Ascending aorta (tissue), 2 donors: Measurements from ENCODE around the gene AGBL1. TPM values are rescaled to one million over a fixed set of nuclear protein-coding genes. Genes with fewer than 3 reads are reported as not detected.

ENCODE experiments used
- DNase-seq, 2 donors: peaks; one replicate each; pipeline ENCODE4 v3.0.0-alpha.2; 2019; ENCODE audit warnings: low spot score in 2 of 2
- H3K27ac ChIP-seq, 2 donors: fragments of 200-600 bp; sonication (generic); one replicate each; pipeline ENCODE4 v1.5.1; 2016 to 2017; ENCODE audit warnings: mild to moderate bottlenecking in 1 of 2
- H3K27me3 ChIP-seq: fragments of 200-600 bp; sonication (generic); one replicate; pipeline ENCODE4 v1.5.1; 2017
- H3K36me3 ChIP-seq, 2 donors: fragments of 200-600 bp; sonication (generic); one replicate each; pipeline ENCODE4 v1.5.1; 2016
- H3K4me1 ChIP-seq, 2 donors: fragments of 200-600 bp; sonication (generic); one replicate each; pipeline ENCODE4 v1.5.1; 2016 to 2017; ENCODE audit warnings: mild to moderate bottlenecking in 1 of 2
- H3K4me3 ChIP-seq, 2 donors: fragments of 200-600 bp; sonication (generic); one replicate each; pipeline ENCODE4 v1.5.1; 2016 to 2017; ENCODE audit warnings: mild to moderate bottlenecking in 1 of 2
- H3K9me3 ChIP-seq, 2 donors: fragments of 200-600 bp; sonication (generic); one replicate each; pipeline ENCODE4 v1.5.1; 2016
- CTCF ChIP-seq, 3 experiments: fragments of 200-600 bp in 2 of 3; fragments of 450-650 bp in 1 of 3; sonication (generic) in 2 of 3; IDR thresholded peaks; one replicate each; pipeline ENCODE4 v1.5.1; 2016 to 2019; ENCODE audit warnings: antibody characterized with exemption in 3 of 3, mild to moderate bottlenecking in 1 of 3, moderate library complexity in 1 of 3
- intact Hi-C: fragments of 100-400 bp; cut with DNase I; formaldehyde crosslinking; loops from one replicate; pipeline ENCODE4 v1.15.1; 2023
- total RNA-seq: library from RNA; depleted of rRNA; stranded (reverse); fragments of >200 nt; gene quantifications from one replicate; pipeline ENCODE4 v1.1.0, GENCODE V29; 2016

Gene AGBL1
- total RNA-seq, 1 donor from 2014 or later = not detected

- DNase-seq = no peak
- intact Hi-C loops = no loop called here
- H3K27ac ChIP-seq = no peak overlapping the region
Observed at GRCh38 chr15:86164232-86164898, 84.7 kb downstream of the AGBL1 start.

GRCh38 chr15:86165265-86166211 lies 85.9 kb downstream of the AGBL1 start:
- Histone ChIP-seq H3K9me3 (no peaks in the 10 kb centered on the region), H3K27me3 (no peaks in the 10 kb centered on the region), H3K36me3 (no peaks in the 10 kb centered on the region), H3K27ac (no peak overlapping the region), H3K4me1 (no peaks in the 10 kb centered on the region), H3K4me3 (no peak overlapping the region)
- TF ChIP-seq CTCF (IDR thresholded peaks at IDR 0.05) = no peak
- intact Hi-C loops = no loop called here
- DNase-seq = no peak

More at GRCh38 chr15:86164232-86164898, 84.7 kb downstream of the AGBL1 start:
- Histone ChIP-seq H3K27me3 (no peaks in the 10 kb centered on the region), H3K9me3 (no peaks in the 10 kb centered on the region), H3K4me1 (no peaks in the 10 kb centered on the region), H3K4me3 (no peak overlapping the region), H3K36me3 (no peaks in the 10 kb centered on the region)
- no peak for TF ChIP-seq CTCF (IDR thresholded peaks at IDR 0.05)

DNA sequence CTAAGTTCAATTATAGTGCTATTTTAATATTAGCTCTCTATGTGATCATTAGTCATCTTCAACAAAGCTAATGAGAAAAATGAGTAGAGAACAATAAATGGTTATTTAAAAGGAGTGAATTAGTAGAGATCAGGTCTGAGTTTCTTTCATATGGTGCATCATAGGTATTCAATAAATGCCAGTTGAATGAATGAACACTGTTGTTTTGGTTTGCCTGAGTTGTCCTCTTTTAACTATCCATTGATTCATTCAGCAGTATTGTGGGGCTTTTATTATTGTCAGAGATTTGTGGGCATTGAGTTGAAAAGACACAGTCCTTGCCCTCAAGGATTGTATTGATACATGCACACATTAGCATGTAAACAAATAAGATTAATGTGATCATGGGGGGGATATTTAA lies 88.2 kb downstream of the AGBL1 start:
- H3K4me1 ChIP-seq = no peaks in the 10 kb centered on the region
- no peak for DNase-seq
- intact Hi-C loops = no loop called here
- H3K36me3 ChIP-seq = no peaks in the 10 kb centered on the region
- no peak overlapping the region for H3K4me3 ChIP-seq
- no peak for TF ChIP-seq CTCF (IDR thresholded peaks at IDR 0.05)
- H3K9me3 ChIP-seq = no peaks in the 10 kb centered on the region
- H3K27me3 ChIP-seq = no peaks in the 10 kb centered on the region
- H3K27ac ChIP-seq = no peak overlapping the region

GRCh38 chr15:86178845-86179244 lies 99.2 kb downstream of the AGBL1 start:
- H3K9me3 ChIP-seq = no peaks in the 10 kb centered on the region
- H3K27ac ChIP-seq = no peak overlapping the region
- no peaks in the 10 kb centered on the region for H3K27me3 ChIP-seq
- DNase-seq = no peak
- no peaks in the 10 kb centered on the region for H3K4me1 ChIP-seq
- H3K4me3 ChIP-seq = no peak overlapping the region
- intact Hi-C loops = no loop called here
- H3K36me3 ChIP-seq = no peaks in the 10 kb centered on the region
- TF ChIP-seq CTCF (IDR thresholded peaks at IDR 0.05) = no peak

- H3K4me3 ChIP-seq = no peak overlapping the region
- intact Hi-C loops = no loop called here
- no peaks in the 10 kb centered on the region for H3K9me3 ChIP-seq
- H3K27me3 ChIP-seq = no peaks in the 10 kb centered on the region
- TF ChIP-seq CTCF (IDR thresholded peaks at IDR 0.05) = no peak
- H3K4me1 ChIP-seq = no peaks in the 10 kb centered on the region
- no peak for DNase-seq
- H3K27ac ChIP-seq = no peak overlapping the region
- H3K36me3 ChIP-seq = no peaks in the 10 kb centered on the region
Observed at GRCh38 chr15:86183596-86184491, 104.2 kb downstream of the AGBL1 start.
